ENCODE data around the gene C19orf73. TPM values are rescaled to one million over a fixed set of nuclear protein-coding genes. Genes with fewer than 3 reads are reported as not detected.

Gene C19orf73
- total and polyA plus RNA-seq, 9 of the 15 experiments (the other 6 are each of a cell fraction or from before 2014, with no cell fraction given) = 0.08 to 7.4 (median 1.4) TPM

DNA sequence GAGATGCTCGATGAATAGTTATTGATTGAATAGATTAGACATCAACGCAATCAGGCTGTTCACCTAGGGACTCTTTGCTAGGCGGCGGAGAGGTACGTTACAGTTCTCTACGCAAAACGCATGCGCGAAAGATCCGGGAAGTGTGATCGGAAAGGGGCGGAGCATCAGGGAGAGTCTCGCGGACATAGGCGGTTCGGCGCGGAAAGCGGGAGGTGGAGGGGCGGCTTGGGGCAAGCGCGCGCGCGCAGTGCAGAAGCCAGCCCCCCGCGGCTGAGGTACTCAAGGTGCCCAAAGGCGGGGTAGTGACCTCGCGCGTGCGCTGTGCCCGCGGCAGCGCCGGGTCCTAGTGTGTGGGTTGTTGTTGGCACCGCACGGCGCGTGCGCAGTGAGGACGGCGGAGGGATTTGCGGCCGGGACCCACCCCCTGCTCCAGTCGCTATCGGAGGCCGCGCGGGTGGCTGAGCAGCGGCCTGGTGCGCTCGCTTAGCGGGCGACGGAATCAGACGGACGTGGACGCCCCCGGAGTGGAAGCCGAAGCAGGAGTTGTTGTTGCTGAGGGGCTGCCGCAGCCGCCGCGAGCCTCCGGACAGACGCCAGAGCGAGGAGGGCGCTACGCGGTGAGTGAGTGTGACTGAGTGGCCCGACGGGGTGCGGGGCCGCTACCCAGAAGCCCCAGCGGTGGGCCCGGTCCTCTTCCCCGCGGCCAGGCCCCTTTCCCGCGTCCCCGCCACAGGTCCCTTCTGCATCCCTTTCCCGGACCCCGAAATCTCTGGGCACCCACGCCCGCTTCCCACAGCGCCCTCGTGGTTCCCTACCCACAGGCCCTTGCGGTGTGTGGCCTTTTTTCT is 33.7 kb downstream of the C19orf73 start, which contains the start of gene SNRNP70 (continued):
- TF ChIP-seq SP1 (CRISPR knock-in tag; IDR thresholded peaks at IDR 0.05) (peak; percentile 98), U2AF2 (optimal IDR thresholded peaks at IDR 0.05; ENCODE audit: low read depth, low read length) (no peak), BACH1 (tag; IDR thresholded peaks at IDR 0.05) (no peak), ZNF57 (CRISPR knock-in tag; IDR thresholded peaks at IDR 0.05) (no peak), ETV6 (IDR thresholded peaks at IDR 0.05; ENCODE audit: borderline replicate concordance in 1 of 2, low read depth in 2 of 2, low read length in 1 of 2) (no peak; a peak in 1 of 4 replicates), ETV6 (CRISPR knock-in tag; IDR thresholded peaks at IDR 0.05; ENCODE audit: borderline replicate concordance) (peak; percentile 64; the same call in 1 of the 2 replicates), CXXC5 (CRISPR knock-in tag; IDR thresholded peaks at IDR 0.05) (peak; percentile 89), ZNF143 (CRISPR knock-in tag; IDR thresholded peaks at IDR 0.05) (peak; percentile 82), NEUROD1 (IDR thresholded peaks at IDR 0.05; ENCODE audit: borderline replicate concordance, low read depth, low read length, partially characterized antibody) (no peak), POLR2AphosphoS2 (IDR thresholded peaks at IDR 0.05; ENCODE audit: low read length) (peak; percentile 67; the same call in 1 of the 2 replicates), STAG1 (CRISPR knock-in tag; IDR thresholded peaks at IDR 0.05; ENCODE audit: borderline replicate concordance) (no peak)
- TF ChIP-seq, protein P1, sequence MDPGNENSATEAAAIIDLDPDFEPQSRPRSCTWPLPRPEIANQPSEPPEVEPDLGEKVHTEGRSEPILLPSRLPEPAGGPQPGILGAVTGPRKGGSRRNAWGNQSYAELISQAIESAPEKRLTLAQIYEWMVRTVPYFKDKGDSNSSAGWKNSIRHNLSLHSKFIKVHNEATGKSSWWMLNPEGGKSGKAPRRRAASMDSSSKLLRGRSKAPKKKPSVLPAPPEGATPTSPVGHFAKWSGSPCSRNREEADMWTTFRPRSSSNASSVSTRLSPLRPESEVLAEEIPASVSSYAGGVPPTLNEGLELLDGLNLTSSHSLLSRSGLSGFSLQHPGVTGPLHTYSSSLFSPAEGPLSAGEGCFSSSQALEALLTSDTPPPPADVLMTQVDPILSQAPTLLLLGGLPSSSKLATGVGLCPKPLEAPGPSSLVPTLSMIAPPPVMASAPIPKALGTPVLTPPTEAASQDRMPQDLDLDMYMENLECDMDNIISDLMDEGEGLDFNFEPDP (CRISPR knock-in tag; IDR thresholded peaks at IDR 0.05) = 0 out of 2 replicates have a peak, but pooled peaks have one; percentile 86
- TF ChIP-seq, protein P2, sequence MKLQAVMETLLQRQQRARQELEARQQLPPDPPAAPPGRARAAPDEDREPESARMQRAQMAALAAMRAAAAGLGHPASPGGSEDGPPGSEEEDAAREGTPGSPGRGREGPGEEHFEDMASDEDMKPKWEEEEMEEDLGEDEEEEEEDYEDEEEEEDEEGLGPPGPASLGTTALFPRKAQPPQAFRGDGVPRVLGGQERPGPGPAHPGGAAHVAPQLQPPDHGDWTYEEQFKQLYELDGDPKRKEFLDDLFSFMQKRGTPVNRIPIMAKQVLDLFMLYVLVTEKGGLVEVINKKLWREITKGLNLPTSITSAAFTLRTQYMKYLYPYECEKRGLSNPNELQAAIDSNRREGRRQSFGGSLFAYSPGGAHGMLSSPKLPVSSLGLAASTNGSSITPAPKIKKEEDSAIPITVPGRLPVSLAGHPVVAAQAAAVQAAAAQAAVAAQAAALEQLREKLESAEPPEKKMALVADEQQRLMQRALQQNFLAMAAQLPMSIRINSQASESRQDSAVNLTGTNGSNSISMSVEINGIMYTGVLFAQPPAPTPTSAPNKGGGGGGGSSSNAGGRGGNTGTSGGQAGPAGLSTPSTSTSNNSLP (IDR thresholded peaks at IDR 0.05; ENCODE audit: borderline replicate concordance, low read depth, low read length) = no peak
- TF ChIP-seq, protein P3, sequence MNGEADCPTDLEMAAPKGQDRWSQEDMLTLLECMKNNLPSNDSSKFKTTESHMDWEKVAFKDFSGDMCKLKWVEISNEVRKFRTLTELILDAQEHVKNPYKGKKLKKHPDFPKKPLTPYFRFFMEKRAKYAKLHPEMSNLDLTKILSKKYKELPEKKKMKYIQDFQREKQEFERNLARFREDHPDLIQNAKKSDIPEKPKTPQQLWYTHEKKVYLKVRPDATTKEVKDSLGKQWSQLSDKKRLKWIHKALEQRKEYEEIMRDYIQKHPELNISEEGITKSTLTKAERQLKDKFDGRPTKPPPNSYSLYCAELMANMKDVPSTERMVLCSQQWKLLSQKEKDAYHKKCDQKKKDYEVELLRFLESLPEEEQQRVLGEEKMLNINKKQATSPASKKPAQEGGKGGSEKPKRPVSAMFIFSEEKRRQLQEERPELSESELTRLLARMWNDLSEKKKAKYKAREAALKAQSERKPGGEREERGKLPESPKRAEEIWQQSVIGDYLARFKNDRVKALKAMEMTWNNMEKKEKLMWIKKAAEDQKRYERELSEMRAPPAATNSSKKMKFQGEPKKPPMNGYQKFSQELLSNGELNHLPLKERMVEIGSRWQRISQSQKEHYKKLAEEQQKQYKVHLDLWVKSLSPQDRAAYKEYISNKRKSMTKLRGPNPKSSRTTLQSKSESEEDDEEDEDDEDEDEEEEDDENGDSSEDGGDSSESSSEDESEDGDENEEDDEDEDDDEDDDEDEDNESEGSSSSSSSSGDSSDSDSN (IDR thresholded peaks at IDR 0.05; ENCODE audit: borderline replicate concordance in 1 of 2, low read depth in 2 of 2, low read length in 2 of 2) = 0 out of 4 replicates have a peak, but pooled peaks of 1 of the 2 experiments have one; percentile 56
- TF ChIP-seq, protein P4, sequence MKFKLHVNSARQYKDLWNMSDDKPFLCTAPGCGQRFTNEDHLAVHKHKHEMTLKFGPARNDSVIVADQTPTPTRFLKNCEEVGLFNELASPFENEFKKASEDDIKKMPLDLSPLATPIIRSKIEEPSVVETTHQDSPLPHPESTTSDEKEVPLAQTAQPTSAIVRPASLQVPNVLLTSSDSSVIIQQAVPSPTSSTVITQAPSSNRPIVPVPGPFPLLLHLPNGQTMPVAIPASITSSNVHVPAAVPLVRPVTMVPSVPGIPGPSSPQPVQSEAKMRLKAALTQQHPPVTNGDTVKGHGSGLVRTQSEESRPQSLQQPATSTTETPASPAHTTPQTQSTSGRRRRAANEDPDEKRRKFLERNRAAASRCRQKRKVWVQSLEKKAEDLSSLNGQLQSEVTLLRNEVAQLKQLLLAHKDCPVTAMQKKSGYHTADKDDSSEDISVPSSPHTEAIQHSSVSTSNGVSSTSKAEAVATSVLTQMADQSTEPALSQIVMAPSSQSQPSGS (CRISPR knock-in tag; IDR thresholded peaks at IDR 0.05) = no peak
- TF ChIP-seq, protein P5, sequence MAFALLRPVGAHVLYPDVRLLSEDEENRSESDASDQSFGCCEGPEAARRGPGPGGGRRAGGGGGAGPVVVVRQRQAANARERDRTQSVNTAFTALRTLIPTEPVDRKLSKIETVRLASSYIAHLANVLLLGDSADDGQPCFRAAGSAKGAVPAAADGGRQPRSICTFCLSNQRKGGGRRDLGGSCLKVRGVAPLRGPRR (CRISPR knock-in tag; IDR thresholded peaks at IDR 0.05) = no peak
- TF ChIP-seq, protein P6, sequence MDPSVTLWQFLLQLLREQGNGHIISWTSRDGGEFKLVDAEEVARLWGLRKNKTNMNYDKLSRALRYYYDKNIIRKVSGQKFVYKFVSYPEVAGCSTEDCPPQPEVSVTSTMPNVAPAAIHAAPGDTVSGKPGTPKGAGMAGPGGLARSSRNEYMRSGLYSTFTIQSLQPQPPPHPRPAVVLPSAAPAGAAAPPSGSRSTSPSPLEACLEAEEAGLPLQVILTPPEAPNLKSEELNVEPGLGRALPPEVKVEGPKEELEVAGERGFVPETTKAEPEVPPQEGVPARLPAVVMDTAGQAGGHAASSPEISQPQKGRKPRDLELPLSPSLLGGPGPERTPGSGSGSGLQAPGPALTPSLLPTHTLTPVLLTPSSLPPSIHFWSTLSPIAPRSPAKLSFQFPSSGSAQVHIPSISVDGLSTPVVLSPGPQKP (CRISPR knock-in tag; IDR thresholded peaks at IDR 0.05) = no peak

Data from K562 (cell line).